Stimulated activated CD8-positive, alpha-beta memory T cell treated with anti-CD3 and anti-CD28 coated beads, Interleukin-7, amount 100 ng/mL, for 4 hours (primary cell): ENCODE measurements around the gene C15orf39.

Experiments
- DNase-seq, 2 donors: peaks; one replicate each; pipeline ENCODE4 v3.0.0-alpha.2; 2020; ENCODE audit warnings: low read depth in 2 of 2

C15orf39 gene

DNA sequence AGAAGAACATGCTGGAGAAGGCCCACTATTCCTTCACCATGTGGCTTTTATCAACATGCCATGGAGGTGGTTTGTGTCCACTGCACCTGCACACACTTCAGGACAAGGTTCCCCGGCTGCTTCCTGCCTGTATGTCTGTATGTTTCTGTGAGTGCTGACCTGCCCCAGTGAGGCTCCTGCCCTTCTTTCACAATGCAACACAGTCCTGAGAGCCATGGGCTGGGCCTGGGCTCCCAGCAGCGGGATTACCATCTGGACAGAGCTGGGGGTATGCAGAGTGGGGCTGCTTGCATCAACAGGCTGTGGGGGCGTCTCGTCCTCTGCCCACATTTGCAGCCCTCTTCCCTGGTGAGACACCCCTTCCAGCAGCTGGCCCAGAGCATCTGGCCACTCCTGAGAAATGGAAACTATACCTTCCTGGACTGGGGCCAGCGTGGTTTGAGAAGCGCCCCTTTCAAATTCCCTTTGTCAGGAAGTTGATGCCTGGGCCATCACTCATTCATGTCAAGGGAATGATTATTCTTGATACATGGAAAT lies 29.3 kb upstream of the C15orf39 start:
- DNase-seq = no peak

DNA sequence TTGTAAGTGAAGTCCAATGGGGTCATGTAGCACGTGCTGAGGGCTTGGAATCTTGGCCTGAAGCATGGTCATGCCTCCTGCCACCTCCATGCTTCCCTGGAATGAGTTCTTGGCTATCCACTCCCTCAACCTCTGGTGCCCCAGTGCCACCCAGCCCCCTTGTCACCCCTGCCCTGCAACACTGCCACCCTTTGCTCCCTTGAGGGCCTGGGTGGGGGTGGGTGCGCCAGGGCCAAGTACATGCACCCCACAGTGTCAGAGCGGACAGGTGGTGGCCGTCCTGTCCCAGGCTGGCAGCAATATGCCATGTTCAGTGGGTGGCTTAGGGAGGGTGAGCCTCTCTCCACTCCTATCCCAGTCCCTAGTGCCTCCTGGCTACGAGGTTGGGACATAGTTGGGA lies 27.6 kb upstream of the C15orf39 start:
- DNase-seq = no peak

DNA sequence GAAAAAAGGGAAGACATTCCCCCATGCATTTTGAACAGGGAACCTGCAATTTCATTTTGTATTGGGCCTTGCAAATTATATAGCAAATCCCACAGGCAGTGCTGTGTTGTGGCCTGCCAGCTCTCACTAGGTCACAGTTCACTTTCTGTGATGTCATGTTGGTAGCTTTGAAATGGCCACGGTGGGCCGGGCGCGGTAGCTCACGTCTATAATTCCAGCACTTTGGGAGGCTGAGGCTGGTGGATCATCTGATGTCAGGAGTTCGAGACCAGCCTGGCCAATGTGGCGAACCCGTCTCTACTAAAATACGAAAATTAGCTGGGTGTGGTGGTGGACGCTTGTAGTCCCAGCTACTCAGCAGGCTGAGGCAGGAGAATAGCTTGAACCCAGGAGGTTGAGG lies 27.0 kb upstream of the C15orf39 start:
- DNase-seq = no peak

DNA sequence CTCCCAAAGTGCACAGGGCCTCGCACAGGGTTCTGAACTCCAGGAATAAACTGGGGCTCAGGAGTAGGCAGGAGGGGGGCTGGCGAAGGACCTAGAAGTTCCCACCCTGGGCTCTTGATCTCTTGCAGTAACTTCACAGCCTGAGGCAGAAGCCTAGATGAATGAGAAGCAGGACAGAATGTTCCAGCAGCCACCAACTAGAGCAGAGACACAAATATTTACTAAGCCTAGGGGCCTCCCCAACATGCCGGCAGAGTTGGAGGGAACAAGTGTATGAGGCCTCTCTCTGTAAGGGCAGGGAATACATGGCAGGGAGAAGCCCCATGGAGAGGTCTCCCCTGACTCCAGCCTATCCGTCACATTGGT lies 25.3 kb upstream of the C15orf39 start:
- no peak for DNase-seq

DNA sequence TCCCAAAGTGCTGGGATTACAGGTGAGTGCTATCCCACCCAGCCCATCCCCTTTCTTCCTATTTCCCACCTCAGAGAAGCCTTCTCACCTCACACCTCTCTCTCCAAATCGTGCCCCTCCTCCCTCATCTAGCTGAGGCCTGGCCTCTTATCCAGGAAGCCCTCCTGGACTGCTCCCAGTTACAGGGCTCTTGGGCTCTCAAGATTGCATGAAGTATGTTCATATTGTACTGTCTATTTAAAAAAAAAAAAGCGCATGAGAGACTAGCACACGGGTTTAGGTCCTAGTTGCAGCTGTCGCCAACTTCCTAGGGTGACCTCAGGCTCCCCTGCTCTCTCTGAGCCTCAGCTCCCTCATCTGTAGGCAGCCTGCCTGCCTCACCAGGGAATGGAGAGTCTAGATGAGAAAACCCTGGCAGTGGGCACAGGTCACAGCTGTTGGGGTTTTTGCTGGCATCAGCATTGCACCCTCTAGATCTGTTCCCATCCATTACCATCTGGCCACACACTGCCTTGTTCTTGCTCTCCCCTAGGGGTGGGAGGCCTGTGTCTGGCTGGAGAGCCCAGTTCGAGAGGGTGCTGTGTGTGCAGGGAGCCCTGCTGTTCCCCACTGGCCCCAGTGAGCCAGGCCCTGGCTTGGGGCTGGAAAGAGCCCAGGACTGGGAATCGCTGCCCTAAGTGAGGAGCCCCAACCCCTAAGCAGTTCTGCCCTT lies 24.2 kb upstream of the C15orf39 start:
- no peak for DNase-seq

DNA sequence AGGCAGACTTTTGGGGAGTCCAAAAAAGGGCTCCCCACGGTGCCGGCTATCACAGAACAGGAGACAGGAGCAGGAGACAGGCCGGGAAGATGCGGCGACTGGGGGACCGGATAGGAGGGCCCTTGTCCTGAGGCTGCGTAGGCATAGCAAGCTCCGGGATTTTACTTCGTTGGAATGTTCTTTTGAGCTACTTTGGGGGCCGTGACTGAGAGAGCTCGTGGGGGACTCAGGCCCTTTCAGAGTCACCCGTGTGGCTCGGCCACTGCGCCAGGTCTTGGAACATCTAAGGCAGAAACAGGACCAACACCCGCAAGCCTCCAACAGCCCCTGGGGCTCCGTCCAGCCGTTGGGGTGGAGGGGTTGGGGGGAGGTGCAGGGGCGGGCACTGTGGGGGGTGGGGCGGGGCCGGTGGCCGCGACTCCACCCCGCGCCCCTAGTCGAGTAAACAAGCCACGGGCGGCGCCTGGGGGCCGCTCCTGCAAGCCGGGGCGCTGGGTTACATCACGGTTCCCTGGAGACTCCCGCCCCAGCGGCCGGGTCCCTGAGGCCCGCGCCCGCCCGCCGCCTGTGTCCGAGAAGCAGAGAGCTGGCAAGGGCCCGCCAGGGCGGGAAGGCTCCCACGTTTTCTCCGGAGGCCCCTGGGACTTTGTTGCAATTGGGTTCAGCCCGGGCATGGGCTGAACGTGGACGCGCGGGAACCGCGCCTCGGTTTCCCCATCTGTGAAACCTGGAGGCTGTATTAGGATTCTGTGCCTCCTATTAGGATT lies 23.3 kb upstream of the C15orf39 start:
- DNase-seq = no peak

DNA sequence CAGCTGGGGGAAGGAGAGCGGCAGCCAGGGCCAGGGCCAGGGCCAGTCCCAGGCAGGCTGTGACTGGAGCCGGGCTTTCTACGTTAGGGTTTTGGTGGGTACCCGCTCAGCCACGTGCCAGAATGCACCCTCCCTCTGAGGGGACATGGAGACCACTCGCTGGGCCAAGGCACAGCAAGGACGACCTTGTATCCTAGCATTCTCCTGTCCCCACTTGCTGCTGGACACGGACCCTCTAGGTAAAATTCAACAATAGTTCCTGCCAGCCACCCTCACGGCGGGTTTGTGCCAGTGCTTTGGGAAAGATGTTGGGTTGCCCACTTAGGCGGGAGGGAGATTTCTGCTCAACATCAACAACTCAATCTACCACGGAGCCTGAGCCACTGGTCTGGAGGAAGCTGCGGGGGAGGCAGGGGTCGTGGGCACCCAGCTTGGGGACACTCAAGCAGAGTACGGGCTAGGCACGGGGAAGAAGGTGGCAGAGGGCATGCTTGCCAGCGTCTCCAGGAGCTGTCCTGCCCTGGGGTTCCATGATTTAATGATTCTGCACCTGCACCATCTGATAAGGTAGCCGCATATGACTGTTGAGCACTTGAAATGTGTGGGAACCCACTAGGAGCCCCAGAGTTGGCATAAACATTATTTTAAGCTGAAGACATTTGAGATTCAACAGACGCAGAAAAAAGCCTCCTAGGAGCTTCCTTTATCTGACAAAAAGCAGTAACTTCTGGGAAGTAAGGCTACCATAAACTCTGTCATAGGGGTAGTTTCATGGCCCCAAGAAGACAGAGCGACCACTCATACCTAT lies 22.5 kb upstream of the C15orf39 start:
- no peak for DNase-seq

DNA sequence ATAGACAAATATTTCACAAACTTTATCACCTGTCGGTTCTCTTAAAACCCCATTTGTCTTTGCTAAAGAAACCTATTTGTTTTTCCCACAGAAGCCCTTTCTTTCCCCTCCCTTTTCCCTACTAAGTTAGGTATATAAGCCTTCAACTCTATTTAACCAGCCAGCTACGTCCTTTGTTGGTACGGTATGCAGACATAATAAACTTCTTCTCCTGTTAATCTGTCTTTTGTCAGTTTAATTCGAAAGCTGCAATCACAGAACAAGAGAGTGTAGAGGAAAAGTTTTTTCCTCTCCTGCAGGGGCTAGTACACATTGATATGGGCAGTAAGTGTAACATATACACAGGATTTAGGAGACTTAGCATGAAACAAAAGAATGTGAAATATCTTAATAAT lies 21.9 kb upstream of the C15orf39 start:
- DNase-seq = no peak

DNA sequence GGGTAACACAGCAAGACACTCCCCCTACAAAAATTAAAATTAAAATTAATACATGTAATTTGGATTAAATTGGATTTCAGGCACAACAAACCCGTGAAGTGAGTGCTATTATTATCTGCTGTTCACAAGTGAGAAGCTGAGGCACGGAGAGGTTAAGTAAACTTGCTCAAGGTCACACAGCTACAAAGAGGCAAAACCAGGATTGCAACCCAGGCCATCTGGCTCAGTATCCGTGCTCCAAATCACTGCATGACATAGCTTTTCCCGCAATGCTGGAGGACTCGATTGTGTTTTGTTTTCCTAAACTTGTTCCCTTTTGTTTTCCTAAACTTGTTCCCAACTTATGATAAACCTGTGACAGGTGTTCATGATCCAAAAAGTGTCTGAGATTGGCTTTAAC lies 19.9 kb upstream of the C15orf39 start:
- DNase-seq = no peak

DNA sequence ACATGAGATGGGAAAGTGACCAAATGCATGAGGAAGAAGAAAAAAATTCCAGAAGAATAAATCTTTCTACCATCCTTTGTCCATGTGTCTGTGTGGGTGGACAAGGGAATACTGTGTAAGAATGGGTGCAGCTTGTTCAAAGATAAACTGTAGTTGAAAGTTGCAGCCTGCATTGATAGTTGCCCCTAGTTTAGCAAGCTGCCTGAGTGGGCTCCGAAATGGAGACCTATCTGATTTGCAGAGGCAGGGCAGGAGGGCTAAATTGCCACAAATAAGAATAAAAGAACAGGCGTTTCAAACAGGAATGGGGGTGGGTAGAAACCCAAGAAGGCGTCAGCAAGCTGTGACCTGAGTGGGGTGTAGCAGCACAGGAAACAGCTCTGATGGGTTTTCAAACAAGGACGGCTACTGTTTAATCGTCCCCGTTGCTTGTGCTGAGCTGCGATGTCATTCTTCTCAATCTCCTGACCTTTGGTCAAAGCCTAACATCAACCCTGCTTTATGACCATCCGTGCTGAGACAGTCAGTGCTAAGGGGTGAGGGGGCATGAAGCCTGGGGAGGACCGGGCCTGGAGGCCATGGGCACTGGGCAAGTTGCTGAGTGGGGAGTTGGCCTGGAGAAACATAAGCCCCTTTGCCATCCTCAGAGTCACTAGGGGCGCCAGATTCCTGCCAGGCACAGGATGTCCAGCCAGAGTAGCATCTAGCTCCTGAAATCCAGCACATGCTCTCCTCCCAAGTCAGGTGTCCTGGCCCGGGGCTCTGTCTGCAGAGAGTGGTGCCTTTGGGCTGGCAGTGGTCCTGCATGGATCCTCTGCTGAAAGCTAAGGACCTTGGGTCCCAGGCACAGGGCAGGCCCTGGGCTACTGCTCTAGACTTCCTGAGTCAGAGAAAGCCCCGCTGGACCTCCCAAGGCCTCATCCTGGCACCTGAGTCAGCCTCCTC lies 19.2 kb upstream of the C15orf39 start:
- DNase-seq = no peak

DNA sequence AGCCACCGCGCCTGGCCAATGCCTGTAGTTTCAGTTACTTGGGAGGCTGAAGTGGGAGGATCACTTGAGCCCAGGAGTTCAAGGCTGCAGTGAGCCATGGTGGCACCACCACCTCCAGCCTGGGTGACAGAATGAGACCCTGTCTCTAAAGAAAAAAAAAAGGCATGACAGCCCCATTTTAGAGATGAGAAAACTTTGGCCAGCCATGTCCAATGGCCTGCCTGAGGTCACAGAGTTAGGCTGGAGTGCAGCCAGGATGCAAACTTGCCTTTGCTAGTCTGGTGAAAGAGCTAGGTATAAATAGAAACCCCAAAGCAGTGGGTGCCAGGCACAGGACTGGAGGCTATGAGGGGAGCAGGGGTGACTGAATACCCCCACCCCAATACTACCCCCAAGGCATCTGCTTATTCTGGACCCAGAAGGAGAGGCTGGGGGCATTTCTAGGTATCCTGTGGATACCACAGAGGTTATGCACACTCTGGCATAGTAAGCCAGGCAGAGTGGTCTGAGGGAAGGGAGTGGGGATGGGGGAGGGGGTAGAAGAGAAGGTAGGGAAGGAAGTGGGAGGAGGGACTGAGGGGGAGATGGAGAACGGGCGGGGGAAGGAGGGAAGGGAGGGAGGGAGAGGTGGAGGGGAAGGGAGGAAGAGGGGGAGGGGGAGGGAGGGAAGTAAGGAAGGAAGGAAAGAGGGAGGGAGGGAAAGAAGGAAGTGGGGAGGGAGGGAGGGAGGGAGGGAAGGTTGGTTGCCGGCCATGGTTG lies 16.2 kb upstream of the C15orf39 start:
- DNase-seq = no peak

DNA sequence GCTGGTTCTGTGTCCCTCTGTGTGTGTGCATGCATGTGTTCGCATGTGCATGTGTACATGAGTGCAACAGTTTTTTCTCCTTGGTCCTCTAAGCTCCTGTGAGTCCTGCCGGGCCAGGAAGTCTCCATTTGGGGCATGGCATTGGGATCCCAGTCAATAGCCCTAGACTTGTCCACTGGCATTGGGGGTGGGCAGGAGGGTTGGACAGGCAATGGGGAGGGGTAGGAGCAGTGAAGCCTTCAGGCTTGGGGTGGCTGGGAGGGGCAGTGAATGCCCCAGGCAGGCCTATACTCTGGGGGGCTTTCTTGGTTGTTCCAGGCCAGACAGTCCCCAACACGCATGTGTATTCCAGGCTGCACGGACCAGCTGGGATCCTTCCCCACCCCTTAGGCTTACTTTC lies 15.6 kb upstream of the C15orf39 start:
- no peak for DNase-seq

DNA sequence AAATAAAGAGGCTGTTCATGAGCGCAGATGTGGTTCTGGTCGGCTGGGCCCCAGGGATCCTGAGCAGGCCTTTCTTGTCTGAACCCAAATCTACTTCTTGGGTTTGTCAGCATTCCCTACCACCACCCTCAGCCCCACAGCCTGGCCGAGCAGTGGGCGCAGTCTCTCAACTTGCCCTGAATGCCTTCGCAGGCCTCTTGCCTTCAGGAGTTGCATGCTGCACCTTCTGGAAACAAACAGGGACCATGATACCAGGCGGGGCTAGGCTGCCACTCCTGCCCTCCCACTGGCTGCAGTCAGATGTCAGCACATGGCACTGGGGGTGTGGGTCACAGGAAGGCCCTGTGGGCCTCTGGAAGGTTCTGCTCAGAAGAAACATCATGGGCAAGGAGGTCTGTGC lies 13.2 kb upstream of the C15orf39 start:
- no peak for DNase-seq

DNA sequence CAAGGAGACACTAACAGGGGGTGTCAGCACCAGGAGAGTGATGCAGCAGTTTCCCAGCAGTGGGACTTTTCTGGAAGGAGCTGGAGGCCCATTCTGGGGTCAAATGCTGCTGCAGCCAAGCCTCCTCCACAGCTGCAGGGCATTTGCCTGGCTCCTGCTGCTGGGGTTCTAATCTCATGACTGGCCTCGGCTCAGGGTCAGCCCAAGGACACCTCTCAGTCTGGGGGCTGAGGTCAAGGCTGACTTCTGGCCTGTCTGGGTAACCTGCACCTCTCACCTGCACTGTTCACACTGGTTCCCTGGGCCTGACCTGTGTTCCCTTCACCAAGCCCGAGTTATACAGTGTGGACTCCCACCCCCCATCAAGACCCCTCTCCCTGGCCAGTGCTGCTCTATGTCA lies 10.4 kb upstream of the C15orf39 start:
- no peak for DNase-seq

DNA sequence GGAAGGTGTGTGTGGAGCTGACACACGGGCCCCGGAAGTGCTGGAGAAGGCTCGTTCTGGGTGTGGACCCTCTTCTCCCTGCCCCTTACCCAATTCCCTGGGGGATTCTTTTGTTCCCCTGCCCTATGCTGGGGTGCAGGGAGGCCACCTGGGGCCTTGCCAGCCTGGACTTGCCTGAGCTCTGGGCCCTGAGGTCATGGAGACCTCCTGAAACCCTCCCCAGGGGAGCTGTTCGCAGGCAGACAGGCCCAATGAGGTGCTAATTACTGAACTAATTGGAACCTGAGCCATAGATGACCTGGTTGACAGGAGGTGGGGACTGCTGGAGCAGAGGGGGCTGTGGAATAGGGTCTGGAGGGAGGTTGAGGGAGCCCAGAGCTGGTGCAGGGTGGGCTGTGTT lies 9.4 kb upstream of the C15orf39 start:
- DNase-seq = no peak

DNA sequence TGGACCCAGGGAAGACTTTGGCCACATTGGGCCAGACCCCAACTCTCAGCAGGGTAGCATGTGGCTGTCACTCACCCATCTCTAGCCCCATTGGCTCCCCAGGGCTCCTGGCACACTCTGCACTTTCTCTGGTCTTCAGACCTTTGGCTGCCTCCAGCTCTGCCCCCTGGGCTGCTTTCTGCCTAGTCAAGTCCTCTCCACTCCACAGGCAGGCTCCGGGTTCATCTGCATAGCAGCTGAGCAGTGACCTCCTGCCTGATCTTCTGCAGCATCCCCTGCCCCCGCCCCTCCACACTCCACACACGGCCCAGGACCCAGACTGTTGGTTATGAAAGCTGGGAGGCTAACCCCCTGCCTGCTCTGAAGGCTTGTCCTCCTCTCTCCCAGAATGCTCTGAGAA lies 8.4 kb upstream of the C15orf39 start:
- no peak for DNase-seq

DNA sequence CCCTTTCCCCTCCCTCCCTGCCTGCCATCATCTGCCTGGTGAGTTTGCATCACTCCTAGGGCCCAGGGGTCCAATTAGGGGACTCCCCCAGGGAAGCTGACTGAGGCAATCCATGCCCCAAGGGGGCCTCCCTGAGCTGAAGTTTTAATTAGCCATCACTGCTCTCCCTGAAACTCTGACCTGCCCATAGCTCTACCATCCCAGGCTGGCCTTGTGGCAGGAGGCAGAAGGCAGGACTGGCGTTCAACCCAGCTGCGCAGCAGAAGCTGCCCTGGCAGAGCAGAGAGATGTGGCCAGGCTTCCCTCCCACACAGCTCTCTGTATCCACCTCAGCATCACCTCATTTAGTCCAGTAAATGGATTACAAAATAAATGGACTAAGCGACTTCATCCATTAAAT lies 7.7 kb upstream of the C15orf39 start:
- no peak for DNase-seq

DNA sequence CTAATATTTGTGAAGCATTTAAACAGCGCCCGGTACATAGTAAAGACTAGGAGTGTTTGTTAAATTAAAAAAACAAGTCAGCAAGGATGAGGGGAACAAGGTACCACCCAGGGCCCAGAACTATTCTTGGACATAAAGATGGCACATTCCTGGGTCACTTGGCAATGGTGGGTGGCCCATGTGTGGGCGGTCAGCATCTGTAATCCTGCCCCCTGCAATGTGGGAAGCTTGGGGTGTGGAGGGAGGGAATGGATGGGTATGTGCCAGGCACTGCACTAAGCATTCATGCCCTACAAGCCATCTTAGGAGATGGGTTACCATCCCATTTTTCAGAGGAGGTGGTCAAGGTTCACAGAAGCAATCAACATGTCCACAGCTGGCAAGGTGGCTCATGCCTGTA lies 7.3 kb upstream of the C15orf39 start:
- DNase-seq = no peak

DNA sequence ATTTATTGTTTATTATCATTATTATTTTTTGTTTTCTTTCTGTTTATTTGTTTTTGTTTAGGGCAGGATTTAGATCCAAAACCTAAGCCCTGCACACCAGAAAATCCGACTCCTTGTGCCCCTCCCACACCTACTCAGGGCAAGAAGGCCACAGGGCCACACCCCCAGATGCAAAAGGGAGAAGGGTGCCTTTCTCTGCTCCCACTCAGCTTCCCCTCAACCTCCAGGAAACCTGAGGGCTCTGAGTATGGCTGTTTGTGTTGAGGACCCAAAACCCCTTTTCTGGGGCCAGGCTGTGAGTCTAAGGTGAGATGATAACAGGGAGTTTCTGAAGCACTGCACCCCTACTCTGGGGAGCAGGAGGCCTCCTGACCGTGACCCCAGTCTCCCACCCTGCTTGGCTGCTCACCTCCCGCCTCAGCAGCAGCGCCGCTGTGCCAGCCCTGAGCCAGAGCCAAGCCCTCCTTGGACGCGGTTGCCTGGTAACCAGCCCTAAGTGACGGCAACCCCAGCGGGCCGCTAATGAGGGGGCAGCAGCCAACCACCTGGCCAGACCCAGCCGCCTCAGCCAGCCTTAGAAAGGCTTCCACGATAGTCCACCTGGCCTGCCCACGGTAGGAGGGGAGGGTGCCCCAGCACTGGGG lies 6.4 kb upstream of the C15orf39 start:
- no peak for DNase-seq

DNA sequence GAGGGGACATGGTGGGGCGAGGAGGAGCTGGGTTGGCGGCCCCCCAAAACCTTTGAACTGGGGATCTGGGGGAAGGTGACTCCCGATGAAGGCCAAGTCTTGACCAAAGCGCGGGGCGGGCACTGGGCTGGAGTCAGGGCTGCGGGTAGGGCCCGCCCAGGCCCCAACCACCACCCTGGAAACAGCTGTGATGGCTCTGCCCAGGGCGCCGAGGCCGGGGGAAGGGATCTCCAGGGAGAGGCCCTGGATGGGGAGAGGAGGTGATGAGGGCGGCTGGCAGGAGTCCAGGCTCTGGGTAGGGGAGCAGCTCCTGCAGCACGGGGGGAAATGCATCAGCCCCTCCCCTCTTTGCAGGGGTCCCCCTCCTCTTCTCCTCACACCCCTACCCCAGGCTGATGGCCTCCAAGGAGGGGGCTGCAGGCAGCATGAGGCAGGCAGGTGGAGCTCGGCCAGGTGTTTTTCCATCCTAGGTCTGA lies 5.9 kb upstream of the C15orf39 start:
- no peak for DNase-seq
